ENCODE measurements around the gene ELOVL5.

ELOVL5 gene

GRCh38 chr6:53251033-53251672 lies 97.6 kb downstream of the ELOVL5 start:
- TF ChIP-seq EZH2phosphoT487 (IDR thresholded peaks at IDR 0.05; ENCODE audit: low read length) = no peak
- no peak for TF ChIP-seq EZH2 (optimal IDR thresholded peaks at IDR 0.05; ENCODE audit: low read depth, low read length)
- TF ChIP-seq CTCF (IDR thresholded peaks at IDR 0.05; ENCODE audit: low read length) = no peak
- H2AFZ ChIP-seq (ENCODE audit: low read length) = no peak overlapping the region

GRCh38 chr6:53250176-53251032 lies 98.3 kb downstream of the ELOVL5 start:
- DNase-seq = no peak
- H3K4me2 ChIP-seq (ENCODE audit: low read depth, low read length) = no peak overlapping the region
- no peak overlapping the region for H3K9ac ChIP-seq (ENCODE audit: low read length)
- no peak overlapping the region for H3K27ac ChIP-seq (ENCODE audit: low read length)
- H2AFZ ChIP-seq (ENCODE audit: low read length) = no peak overlapping the region
- no peaks in the 10 kb centered on the region for H3K4me1 ChIP-seq (ENCODE audit: low read length)
- no peaks in the 10 kb centered on the region for H3K36me3 ChIP-seq (replicated peaks; ENCODE audit: insufficient read depth, low read length)
- no peaks in the 10 kb centered on the region for H3F3A ChIP-seq (ENCODE audit: insufficient read depth, low read length)
- TF ChIP-seq EZH2phosphoT487 (IDR thresholded peaks at IDR 0.05; ENCODE audit: low read length) = no peak
- H3K27me3 ChIP-seq (replicated peaks; ENCODE audit: insufficient read depth, low read length) = no peaks in the 10 kb centered on the region
- no peaks in the 10 kb centered on the region for H3K79me2 ChIP-seq (ENCODE audit: low read length)
- H3K9me3 ChIP-seq (replicated peaks; ENCODE audit: insufficient read depth, low read length) = no peaks in the 10 kb centered on the region
- H4K20me1 ChIP-seq (ENCODE audit: insufficient read depth, low read length) = no peaks in the 10 kb centered on the region
- H3K4me3 ChIP-seq (ENCODE audit: low read length) = no peak overlapping the region
- no peaks in the 10 kb centered on the region for H3K9me2 ChIP-seq (replicated peaks; ENCODE audit: insufficient read depth, low read length)

More at GRCh38 chr6:53251033-53251672, 97.6 kb downstream of the ELOVL5 start:
- no peaks in the 10 kb centered on the region for H3K9me3 ChIP-seq (replicated peaks; ENCODE audit: insufficient read depth, low read length)
- H3F3A ChIP-seq (ENCODE audit: insufficient read depth, low read length) = no peaks in the 10 kb centered on the region
- H3K27me3 ChIP-seq (replicated peaks; ENCODE audit: insufficient read depth, low read length) = no peaks in the 10 kb centered on the region
- H3K4me2 ChIP-seq (ENCODE audit: low read depth, low read length) = no peak overlapping the region
- no peaks in the 10 kb centered on the region for H4K20me1 ChIP-seq (ENCODE audit: insufficient read depth, low read length)
- H3K4me3 ChIP-seq (ENCODE audit: low read length) = no peak overlapping the region
- DNase-seq = no peak
- no peaks in the 10 kb centered on the region for H3K79me2 ChIP-seq (ENCODE audit: low read length)
- H3K36me3 ChIP-seq (replicated peaks; ENCODE audit: insufficient read depth, low read length) = no peaks in the 10 kb centered on the region
- H3K9me2 ChIP-seq (replicated peaks; ENCODE audit: insufficient read depth, low read length) = no peaks in the 10 kb centered on the region
- no peak overlapping the region for H3K9ac ChIP-seq (ENCODE audit: low read length)
- no peak overlapping the region for H3K27ac ChIP-seq (ENCODE audit: low read length)
- no peaks in the 10 kb centered on the region for H3K4me1 ChIP-seq (ENCODE audit: low read length)

DNA sequence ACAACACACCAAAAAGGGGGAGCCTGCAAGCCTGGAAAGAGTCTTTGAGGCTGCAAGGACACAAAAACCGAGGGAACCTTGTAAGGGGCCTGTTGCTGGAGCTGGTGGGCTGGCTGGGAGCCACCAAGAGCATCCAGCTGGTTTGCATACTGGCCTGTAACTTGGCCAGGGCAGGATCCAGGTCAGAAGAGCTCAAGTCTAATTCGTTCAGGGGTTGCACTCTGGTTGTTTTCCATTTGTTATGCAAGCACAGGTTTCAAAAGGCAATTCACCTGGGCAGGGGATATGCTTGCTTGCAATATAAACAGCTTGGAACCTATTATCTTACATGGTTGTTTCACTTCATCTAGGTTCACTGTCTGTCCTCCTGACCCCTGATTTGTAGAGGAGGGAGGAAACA lies 101.8 kb downstream of the ELOVL5 start:
- no peak overlapping the region for H3K4me3 ChIP-seq (ENCODE audit: low read length)
- peaks cover 4% of the 10 kb centered on the region for H3K4me1 ChIP-seq (ENCODE audit: low read length)
- no peaks in the 10 kb centered on the region for H3K9me3 ChIP-seq (replicated peaks; ENCODE audit: insufficient read depth, low read length)
- H3K36me3 ChIP-seq (replicated peaks; ENCODE audit: insufficient read depth, low read length) = no peaks in the 10 kb centered on the region
- H3K27me3 ChIP-seq (replicated peaks; ENCODE audit: insufficient read depth, low read length) = no peaks in the 10 kb centered on the region
- H3K79me2 ChIP-seq (ENCODE audit: low read length) = no peaks in the 10 kb centered on the region
- no peak overlapping the region for H2AFZ ChIP-seq (ENCODE audit: low read length)
- no peak overlapping the region for H3K9ac ChIP-seq (ENCODE audit: low read length)
- H3F3A ChIP-seq (ENCODE audit: insufficient read depth, low read length) = no peaks in the 10 kb centered on the region
- H3K9me2 ChIP-seq (replicated peaks; ENCODE audit: insufficient read depth, low read length) = no peaks in the 10 kb centered on the region
- H4K20me1 ChIP-seq (ENCODE audit: insufficient read depth, low read length) = no peaks in the 10 kb centered on the region
- H3K27ac ChIP-seq (ENCODE audit: low read length) = no peak overlapping the region
- no peak for TF ChIP-seq EZH2 (optimal IDR thresholded peaks at IDR 0.05; ENCODE audit: low read depth, low read length)
- no peak for TF ChIP-seq EZH2phosphoT487 (IDR thresholded peaks at IDR 0.05; ENCODE audit: low read length)
- no peak for TF ChIP-seq CTCF (IDR thresholded peaks at IDR 0.05; ENCODE audit: low read length)
- no peak overlapping the region for H3K4me2 ChIP-seq (ENCODE audit: low read depth, low read length)
- no peak for DNase-seq

Measured in MM.1S (cell line).